HG02763 (cell line): ENCODE results near the gene GLIPR1.
"Not testable (repeated sequence)": the region's sequence is repeated elsewhere in the genome, so short reads cannot be mapped to it uniquely, and the experiment has no call there.

ENCODE experiments used
- ATAC-seq: cut with Tn5 transposase; IDR thresholded peaks from one replicate; pipeline ENCODE4 v1.9.1; 2021; ENCODE audit warnings: mild to moderate bottlenecking, moderate library complexity; ENCODE audit not compliant: unreplicated experiment

The GLIPR1 gene

DNA sequence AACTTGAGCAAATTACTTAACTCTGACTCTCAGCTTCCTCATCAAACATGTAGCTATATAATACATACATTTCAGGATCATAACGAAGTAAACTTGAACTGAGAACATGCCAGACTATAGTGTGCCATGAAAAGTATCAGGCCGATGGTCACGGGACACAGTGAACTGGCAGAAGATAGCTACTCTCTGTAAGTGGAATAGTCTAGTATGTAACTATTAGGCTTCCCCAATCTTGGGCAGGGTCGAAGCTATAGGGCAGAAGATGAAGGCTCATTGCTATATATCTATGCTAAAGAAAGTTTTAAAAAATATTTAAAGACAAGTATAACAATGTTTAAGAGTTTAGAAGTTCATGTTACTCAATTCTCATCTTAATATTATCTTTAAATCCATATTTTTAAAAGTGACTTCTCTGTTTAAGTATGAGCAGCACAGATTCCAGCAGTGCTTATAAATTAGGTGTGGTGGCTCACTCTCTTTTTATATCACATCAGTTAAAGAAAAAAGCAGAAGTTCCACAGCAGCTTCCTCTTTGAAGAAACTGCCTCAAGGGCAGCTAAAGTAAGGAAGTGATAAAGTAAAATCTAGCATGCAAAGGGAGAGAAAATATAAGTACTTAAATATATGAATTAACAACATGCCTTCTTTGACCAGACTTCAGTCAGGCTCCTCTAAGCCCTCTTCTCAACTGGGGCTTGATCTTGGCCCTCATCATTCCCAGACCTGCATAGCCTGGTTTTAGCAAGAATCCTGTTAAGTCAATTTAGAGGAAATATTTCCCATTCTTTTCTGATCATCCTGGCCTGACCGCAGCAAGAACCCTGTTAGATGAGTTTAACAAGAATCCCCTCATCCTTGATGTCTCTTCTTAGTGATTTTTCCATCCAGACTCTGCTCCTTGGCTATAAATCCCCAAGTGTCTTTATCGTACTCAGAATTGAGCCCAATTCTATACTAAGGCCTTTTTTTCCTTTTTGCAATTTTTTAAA, 8.4 kb upstream of the GLIPR1 start:
- no peak for ATAC-seq

DNA sequence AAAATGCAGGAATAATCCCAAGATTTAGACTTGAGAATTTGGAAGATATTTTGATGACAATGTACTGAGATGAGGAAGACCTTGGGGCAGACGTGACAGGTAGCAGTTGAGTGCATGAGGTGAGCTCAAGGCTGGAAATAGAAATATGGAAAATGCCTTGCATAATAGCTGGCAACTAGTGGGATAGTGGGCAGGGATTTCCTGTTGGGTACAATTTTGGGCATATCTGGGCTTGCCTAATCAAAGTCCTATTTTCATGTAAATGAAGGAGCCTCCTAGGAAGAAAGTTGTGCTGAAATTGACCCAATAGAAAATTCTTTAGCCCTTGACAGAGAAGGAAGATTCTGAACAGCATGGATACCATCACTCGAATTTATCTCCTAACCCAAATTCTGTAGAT, 6.4 kb upstream of the GLIPR1 start:
- no peak for ATAC-seq

DNA sequence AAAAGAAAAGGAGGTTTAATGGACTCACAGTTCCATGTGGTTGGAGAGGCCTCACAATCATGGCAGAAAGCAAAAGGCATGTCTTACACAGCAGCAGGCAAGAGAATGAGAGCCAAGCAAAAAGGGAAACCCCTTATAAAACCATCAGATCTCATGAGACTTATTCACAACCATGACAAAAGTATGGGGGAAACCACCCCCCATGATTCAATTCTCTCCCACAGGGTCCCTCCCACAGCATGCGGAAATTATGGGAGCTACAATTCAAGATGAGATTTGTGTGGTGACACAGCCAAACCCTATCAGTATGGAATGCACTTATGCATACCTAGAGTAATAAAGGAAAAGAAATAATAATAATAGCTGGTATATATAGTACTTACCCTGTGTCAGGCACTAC, 4.5 kb upstream of the GLIPR1 start:
- no peak for ATAC-seq

- no peak for ATAC-seq
Measured at GRCh38 chr12:75477137-75477536, 3.4 kb upstream of the GLIPR1 start.

DNA sequence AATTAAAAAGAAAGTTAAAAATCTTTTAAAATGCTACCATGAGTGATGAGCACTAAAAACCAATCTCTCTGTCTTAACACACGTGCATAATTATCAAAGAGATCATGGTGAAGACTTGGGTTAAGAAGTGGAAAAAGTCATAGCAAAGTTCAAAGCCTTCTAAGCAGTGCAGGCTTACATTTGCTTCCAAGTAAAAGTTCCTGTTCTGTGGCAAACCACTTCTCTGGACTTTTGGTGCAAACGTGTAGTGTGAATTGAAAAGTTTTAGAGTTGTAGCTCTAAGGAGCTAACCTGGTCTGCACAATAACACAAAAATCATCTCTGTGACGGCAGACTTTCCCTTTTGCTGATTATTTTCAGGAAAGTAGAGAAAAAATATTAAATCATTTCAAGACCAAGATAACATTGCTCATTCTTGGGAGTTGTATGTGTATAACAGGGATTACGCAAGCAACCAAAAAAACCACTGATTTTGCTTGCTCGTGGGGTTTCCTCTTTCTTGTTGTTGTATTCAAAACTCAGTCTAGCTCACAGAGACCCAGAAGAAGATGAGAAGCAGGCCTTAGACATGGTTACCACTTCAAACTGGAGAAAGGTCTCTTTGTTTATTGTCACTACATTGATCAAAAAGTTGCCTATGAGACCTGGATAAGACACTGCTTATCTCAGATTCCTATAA, 2.3 kb upstream of the GLIPR1 start:
- ATAC-seq: no peak

GRCh38 chr12:75479963-75480461, 543 bp upstream of the GLIPR1 start:
- peak; percentile 33 for ATAC-seq

GRCh38 chr12:75481013-75481705, 604 bp downstream of the GLIPR1 start:
- ATAC-seq: peak; percentile 6

DNA sequence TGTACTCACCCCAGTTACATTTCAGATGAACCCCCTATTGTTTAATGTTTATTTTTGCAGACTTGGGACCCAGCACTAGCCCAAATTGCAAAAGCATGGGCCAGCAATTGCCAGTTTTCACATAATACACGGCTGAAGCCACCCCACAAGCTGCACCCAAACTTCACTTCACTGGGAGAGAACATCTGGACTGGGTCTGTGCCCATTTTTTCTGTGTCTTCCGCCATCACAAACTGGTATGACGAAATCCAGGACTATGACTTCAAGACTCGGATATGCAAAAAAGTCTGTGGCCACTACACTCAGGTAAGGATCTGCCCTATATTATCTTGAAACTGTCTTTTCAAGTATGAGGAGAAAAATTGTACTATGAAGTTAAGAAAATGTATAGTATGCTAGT, 1.2 kb downstream of the GLIPR1 start:
- no peak for ATAC-seq

- ATAC-seq: no peak
Measured at GRCh38 chr12:75482646-75483045, 2.1 kb downstream of the GLIPR1 start.

GRCh38 chr12:75483431-75483830, 2.9 kb downstream of the GLIPR1 start:
- no peak for ATAC-seq

GRCh38 chr12:75484450-75484849, 3.9 kb downstream of the GLIPR1 start:
- not testable (repeated sequence) for ATAC-seq

DNA sequence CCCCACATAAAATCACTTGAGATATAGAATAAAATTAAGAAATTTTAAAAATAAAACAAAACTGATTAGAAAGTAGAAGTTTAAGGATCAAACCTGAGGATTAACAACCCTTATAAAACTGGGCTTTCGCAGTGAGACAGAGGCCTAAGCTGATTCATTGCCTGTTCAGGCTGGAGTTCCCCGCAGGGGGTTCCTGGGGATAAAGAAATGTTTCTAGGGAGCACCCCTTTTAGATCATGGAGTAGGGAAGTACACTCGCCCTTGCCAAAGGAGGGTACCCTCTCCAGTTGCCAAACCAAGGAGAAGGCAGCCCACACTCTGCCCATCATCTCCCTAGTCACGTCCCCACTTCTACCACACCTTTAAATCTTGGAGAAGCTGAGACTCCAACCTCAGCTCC, 6.8 kb downstream of the GLIPR1 start:
- ATAC-seq: no peak

DNA sequence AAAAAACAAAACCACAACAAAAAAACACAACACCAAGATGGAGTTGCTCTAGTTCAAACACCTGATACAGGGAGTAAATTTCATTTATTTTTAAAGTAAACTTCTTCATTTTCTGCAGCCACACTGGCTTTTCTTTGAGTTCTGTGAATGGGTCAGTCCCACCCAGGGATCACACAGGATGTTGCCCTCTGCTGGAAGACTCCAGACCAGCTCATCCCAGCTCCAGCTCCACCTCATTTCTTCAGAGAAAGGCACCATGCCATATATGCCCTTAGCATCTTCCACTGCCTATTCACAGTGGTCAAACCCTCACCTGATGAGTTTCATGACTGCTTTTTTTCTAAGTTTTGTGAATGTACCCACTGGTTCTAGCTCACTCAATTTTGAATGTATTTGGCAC, 8.0 kb downstream of the GLIPR1 start:
- peak; percentile 38 for ATAC-seq

DNA sequence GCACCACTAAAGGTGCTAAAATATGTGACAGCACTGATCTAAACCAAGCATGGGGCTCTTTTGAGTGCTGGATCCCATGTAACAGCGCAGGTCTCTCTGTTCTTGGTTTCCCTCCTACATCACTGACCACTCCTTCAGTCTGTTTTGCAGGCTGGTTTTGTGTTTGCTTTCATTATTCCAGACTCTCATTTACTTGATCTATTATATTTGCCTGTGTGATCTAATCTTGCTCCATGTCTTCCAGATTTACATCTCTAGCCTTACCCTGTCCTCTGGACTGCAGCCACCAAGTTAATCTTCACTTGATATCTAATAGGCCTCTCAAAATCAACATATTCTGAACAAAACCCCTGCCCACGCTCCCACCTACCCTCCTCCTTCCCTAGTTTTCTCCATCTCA, 8.6 kb downstream of the GLIPR1 start:
- no peak for ATAC-seq

DNA sequence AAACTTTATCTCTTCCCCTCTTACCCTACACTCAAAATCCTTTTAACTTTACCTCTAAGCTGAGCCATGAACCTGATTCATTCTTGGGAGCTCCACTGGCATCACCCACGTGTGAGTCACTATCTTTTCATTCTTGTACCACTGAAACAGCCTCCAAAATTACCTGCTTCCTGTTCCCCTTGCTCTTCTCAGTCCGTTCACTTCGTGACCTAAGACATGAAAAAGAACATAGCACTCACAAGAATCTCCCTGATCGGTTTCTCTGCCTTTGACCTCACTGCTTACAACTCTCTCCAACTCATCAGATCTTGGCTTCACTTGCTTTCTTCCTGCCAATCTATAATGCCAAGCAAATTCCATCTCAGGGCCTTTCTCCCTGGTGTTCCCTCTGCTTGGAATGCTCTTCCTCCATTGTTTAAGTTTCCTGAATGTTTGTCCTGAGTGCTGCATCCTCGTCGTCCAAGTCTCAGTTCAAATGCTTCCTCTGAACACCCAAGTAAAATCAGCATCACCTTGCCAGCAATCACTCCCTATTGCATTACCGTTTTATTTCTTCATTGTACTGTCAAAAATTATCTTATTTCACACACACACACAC, 9.2 kb downstream of the GLIPR1 start:
- ATAC-seq: no peak

DNA sequence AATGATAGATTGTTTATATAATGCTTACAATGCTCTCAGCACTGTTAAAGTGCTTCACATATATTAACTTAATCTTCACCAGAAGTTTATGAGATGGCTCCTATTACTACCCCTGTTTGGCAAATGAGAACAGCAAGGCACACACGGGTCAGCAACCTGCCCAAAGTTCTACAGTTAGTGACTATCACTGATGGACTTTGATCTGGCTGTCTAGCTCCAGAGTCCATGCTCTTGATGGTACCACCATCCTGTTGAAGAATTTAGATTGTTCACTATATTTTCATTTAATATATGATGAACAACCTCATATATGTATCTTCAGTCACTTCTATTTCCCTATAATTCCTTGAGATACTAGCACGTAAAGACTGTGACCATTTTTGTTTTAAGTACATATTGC, 10.6 kb downstream of the GLIPR1 start:
- no peak for ATAC-seq

GRCh38 chr12:75503459-75503858, 22.9 kb downstream of the GLIPR1 start:
- ATAC-seq: no peak

GRCh38 chr12:75503866-75504265, 23.3 kb downstream of the GLIPR1 start:
- no peak for ATAC-seq

DNA sequence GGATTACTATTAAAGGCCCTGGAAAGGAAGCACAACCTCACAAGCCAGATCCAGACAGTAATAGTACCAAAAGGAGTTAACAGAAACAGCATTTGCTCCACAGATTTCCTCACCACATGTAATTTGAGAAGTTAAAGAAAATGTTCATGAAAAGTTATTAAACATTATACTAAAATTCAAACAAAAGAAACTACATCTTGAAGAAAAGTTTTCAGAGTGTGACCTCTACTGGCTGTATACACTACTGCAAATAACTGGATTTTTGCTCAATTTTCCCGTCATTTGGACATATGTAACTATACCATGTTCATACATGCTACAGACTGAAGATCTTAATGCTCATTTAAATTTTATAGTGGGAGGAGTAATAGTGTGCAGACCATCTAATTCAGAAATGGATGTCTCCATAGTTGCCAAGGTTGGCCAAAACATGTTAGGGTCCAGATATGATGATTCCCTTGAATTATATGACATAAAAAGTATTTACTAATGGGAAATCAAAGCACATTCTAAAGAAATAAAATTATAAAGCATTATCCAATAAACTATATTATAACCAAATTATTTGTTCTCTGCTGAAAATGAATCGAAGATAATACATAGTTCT, 25.3 kb downstream of the GLIPR1 start:
- ATAC-seq: no peak

DNA sequence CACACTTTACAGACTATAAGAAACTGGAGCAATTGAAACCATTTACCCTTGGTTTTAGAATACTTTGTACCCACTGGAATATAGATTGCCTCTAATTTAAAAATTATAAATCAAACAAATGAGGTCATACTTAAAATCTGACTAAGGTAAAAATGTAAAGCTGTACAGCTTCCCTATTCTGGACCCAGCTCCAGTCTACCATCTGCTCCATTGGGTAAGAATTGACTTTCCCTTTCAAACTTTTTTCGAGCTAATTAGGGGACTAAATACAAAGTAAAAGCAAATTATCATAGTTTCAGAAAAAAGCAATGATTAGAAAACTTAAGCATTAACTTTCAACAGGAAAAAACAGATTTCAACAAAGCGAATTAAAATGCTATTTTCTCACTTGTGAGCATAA, 26.5 kb downstream of the GLIPR1 start:
- ATAC-seq: no peak

DNA sequence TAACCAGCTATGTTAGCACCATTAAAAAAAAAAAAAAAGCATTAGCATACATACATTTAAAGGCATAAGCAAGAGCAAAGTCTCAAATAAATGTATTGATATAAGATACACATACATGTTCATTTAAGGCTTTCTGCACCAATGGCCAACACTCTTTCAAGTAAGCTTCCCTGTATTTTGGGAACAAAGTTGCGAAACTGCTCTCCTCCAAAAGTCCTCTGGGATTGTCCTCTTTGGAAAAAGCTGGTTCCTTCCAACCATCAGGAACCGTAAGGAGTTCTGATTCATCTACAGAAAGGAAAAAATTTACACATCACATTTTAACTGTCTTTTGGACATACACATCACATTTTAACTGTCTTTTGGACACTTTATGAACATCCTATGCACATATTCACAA, 27.6 kb downstream of the GLIPR1 start:
- ATAC-seq: no peak
